Osteocyte (in vitro differentiated cells): ENCODE data around the gene CIT. TPM values are rescaled to one million over a fixed set of nuclear protein-coding genes. Genes with fewer than 3 reads are reported as not detected.

ENCODE experiments used
- DNase-seq: peaks from one replicate; pipeline ENCODE4 v3.0.0; 2021; ENCODE audit warnings: mixed read lengths; ENCODE audit not compliant: unreplicated experiment; ENCODE audit errors: extremely low spot score
- H3K27ac Mint-ChIP-seq: one replicate; pipeline ENCODE4 v1.8.0; 2021; ENCODE audit warnings: mild to moderate bottlenecking, mixed read lengths; ENCODE audit not compliant: unreplicated experiment
- H3K27me3 Mint-ChIP-seq: one replicate; pipeline ENCODE4 v1.8.0; 2021; ENCODE audit warnings: mixed read lengths; ENCODE audit not compliant: unreplicated experiment
- H3K36me3 Mint-ChIP-seq: one replicate; pipeline ENCODE4 v1.8.0; 2021; ENCODE audit warnings: mixed read lengths; ENCODE audit not compliant: unreplicated experiment
- H3K4me1 Mint-ChIP-seq: one replicate; pipeline ENCODE4 v1.8.0; 2021; ENCODE audit warnings: mixed read lengths; ENCODE audit not compliant: unreplicated experiment
- H3K4me3 Mint-ChIP-seq: one replicate; pipeline ENCODE4 v1.8.0; 2021; ENCODE audit warnings: mild to moderate bottlenecking, moderate library complexity, mixed read lengths; ENCODE audit not compliant: unreplicated experiment
- H3K9me3 Mint-ChIP-seq: one replicate; pipeline ENCODE4 v1.8.0; 2021; ENCODE audit warnings: mixed read lengths; ENCODE audit not compliant: unreplicated experiment
- CTCF ChIP-seq: fragments of 200-600 bp; sonication (generic); IDR thresholded peaks from 2 replicates; pipeline ENCODE4 v1.5.0; 2021; ENCODE audit warnings: antibody characterized with exemption, mild to moderate bottlenecking, moderate library complexity
- total RNA-seq: library from RNA; stranded (reverse); gene quantifications from 2 replicates; pipeline ENCODE4 v1.2.1, GENCODE V29; 2021

CIT gene
- total RNA-seq, 1 donor from 2014 or later = 10.2 TPM

DNA sequence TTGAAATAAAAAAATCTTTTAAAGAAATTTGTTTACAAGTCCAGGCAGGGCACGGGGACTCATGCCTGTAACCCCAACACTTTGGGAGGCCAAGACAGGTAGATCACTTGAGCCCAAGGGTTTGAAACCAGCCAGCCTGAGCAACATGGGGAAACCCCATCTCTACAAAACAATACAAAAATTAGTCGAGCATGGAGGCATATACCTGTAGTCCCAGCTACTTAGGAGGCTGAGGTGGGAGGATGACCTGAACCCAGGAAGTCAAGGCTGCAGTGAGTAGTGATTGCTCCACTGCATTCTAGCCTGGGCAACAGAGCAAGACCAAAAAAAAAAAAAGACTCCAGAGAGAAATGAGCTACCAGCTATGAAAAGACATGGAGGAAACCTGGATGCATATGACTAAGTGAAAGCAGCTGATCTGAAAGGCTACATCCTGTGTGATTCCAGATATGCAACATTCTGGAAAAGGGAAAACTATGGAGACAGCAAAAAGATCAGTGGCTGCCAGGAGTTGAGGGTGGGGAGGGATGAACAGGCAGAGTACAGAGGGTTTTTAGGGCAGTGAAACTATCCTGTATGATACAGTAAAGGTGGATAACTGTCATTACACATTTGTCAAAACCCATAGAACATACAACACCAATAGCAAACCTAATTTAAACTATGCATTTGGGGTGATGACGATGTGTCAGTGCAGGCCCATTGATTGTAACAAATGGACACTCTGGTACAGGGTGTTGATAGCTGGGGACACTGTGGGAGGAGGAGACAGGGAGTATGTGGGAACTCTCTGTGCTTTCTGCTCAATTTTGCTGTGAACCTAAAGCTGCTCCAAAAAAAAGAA is 149.3 kb downstream of the CIT start:
- H3K4me1 Mint-ChIP-seq = no peaks in the 10 kb centered on the region

DNA sequence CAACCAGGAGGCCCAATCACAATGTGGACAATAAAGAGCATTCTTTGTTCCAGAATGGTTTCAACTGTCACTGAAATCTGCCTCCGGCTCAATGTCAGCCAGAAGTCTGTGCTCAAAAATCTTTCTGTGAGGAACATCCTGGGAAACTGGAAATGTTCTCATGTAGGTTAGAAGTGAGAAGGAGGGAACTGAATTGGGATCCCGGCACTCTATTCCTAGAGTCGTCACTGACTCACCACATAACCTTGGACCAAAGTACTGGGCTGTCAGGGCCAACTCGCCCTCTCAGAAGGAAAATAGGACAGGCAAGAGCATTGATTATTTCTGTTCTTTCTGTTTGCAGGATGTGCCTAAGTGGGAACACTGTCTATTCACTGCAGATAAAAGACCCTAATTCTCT is 151.6 kb downstream of the CIT start:
- Mint-ChIP-seq H3K4me3 (no peak overlapping the region), H3K36me3 (peaks cover 2% of the 10 kb centered on the region), H3K27ac (no peak overlapping the region), H3K27me3 (no peaks in the 10 kb centered on the region), H3K4me1 (no peaks in the 10 kb centered on the region), H3K9me3 (no peaks in the 10 kb centered on the region)
- no peak for TF ChIP-seq CTCF
- no peak for DNase-seq

More for the DNA sequence above, 149.3 kb downstream of the CIT start:
- Mint-ChIP-seq H3K9me3 (no peaks in the 10 kb centered on the region), H3K27ac (no peak overlapping the region), H3K27me3 (no peaks in the 10 kb centered on the region), H3K4me3 (no peak overlapping the region), H3K36me3 (peaks cover 3% of the 10 kb centered on the region)
- no peak for DNase-seq
- TF ChIP-seq CTCF = no peak

DNA sequence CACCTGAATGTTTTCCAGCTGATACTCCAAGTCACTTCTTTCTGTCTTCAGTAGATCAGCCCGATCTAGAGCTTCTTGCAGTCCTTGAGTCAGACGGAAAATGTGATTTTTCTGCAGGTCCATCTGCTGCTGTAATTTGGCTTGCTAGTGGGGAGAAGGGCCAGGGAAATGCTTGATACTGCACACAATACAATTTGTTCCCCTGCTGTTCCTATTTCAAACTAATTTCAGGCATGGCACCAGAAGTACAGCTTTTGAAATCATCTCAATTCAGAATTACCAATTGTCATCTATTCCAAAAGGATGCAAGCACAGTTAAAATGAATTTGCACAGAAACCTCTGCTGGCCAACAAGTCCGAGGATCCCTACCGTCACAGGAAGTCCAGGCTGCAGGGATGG is 155.8 kb downstream of the CIT start:
- no peak for TF ChIP-seq CTCF
- Mint-ChIP-seq H3K27ac (no peak overlapping the region), H3K9me3 (no peaks in the 10 kb centered on the region), H3K27me3 (no peaks in the 10 kb centered on the region), H3K4me1 (peaks cover 7% of the 10 kb centered on the region), H3K4me3 (no peak overlapping the region), H3K36me3 (no peaks in the 10 kb centered on the region)
- no peak for DNase-seq

DNA sequence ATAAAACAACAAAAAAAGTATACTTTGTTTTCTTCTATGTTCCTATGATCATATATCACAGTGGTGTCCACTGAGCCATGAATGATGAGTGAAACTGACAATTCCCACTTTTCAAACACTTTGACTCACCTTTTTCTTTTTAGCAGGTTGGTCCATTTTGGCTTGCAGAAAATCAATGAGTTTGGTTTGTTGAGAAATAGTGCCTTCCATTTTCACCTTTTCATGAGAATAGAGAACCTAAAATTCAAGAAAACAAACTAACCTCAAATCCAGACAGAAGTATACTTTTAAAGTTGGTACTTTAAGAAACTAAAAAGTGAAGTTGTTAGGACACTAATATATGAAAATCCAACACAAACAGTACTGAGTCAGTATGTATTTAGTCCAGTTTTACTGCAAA is 156.8 kb downstream of the CIT start:
- H3K4me3 Mint-ChIP-seq = no peak overlapping the region
- peaks cover 14% of the 10 kb centered on the region for H3K4me1 Mint-ChIP-seq
- DNase-seq = no peak
- H3K9me3 Mint-ChIP-seq = no peaks in the 10 kb centered on the region
- H3K27ac Mint-ChIP-seq = no peak overlapping the region
- TF ChIP-seq CTCF = no peak
- no peaks in the 10 kb centered on the region for H3K27me3 Mint-ChIP-seq
- H3K36me3 Mint-ChIP-seq = peaks cover 1% of the 10 kb centered on the region

DNA sequence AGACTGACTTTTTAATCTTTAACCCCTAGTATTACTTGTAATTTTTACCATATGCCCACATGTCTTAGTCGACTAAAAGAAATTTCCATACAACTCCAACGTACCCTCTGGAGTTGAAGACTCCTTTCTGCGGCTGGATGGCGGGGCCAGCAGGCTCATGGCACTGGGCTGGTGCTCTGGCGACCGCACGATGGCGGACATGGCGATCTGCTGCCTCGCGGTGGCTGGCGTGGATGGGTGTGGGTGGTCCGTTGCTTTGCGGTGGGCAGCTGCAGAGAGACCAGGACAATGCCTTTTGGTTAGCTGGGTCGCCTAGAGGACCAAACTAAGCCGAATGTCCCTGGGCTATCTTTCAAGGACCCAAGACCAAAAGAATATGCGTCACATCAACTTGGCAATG is 159.0 kb downstream of the CIT start:
- no peak overlapping the region for H3K4me3 Mint-ChIP-seq
- no peaks in the 10 kb centered on the region for H3K9me3 Mint-ChIP-seq
- no peak for DNase-seq
- H3K4me1 Mint-ChIP-seq = peaks cover 16% of the 10 kb centered on the region
- no peak overlapping the region for H3K27ac Mint-ChIP-seq
- TF ChIP-seq CTCF = no peak
- no peaks in the 10 kb centered on the region for H3K27me3 Mint-ChIP-seq
- H3K36me3 Mint-ChIP-seq = peaks cover 9% of the 10 kb centered on the region
